ENCODE data around the gene RASA2. TPM values are rescaled to one million over a fixed set of nuclear protein-coding genes. Genes with fewer than 3 reads are reported as not detected.
A peak's percentile ranks its signal among the peaks of the same experiment; 100 is the strongest.
"Not testable (repeated sequence)": the region's sequence is repeated elsewhere in the genome, so short reads cannot be mapped to it uniquely, and the experiment has no call there.

The RASA2 gene
- total RNA-seq, 4 donors from 2014 or later: 9.0 to 70.3 (median 21.5) TPM

DNA sequence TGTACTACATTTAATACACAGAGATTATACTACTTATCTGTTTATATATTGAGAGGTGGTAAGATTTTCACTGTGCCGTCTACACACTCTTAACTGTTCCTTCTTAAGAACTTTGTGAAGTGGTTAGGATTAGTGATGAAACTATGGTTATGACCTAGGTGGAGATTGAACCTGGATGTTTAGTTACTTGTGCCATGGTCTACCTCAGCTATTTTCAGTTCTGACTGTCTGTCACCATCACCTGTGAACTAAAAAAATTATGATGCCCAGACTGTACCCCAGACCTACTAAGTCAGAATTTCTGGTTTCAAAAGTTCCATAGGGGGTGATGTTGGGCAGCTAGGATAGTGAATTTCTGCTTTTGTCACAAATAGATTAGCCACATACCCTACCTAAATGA lies 6.4 kb downstream of the RASA2 start:
- no peak overlapping the region for H3K27ac ChIP-seq
- H3K36me3 ChIP-seq: no peaks in the 10 kb centered on the region
- DNase-seq: no peak
- H3K4me1 ChIP-seq: peaks cover 0 to 23% (median 3%) of the 10 kb centered on the region in 4 donors
- in situ Hi-C loops (cut with MboI; ENCODE audit: low pct_ligation_motif_present in 1 of 4, low pct_unique_long_range_greater_than_20kb in 1 of 4, low sequenced_read_pairs in 3 of 4) (no loop called here), intact Hi-C loops (cut with DNase I; ENCODE audit: low total_unique reads) (no loop called here)
- no peak overlapping the region for H3K4me3 ChIP-seq
- WGBS, 2 donors (ENCODE audit: low coverage in 1 of 2): 71 to 100% methylated on average over 1 of the region's 1 CpG
- no peaks in the 10 kb centered on the region for H3K9me3 ChIP-seq
- H3K27me3 ChIP-seq: no peaks in the 10 kb centered on the region
- TF ChIP-seq EP300 (IDR thresholded peaks at IDR 0.05; ENCODE audit: low read depth) (no peak), POLR2AphosphoS5 (IDR thresholded peaks at IDR 0.05) (no peak), POLR2A (IDR thresholded peaks at IDR 0.05) (no peak), CTCF (IDR thresholded peaks at IDR 0.05) (no peak)

- H3K36me3 ChIP-seq; DNase-seq; intact Hi-C loops (cut with DNase I; ENCODE audit: low total_unique reads); in situ Hi-C loops (cut with MboI; ENCODE audit: low pct_ligation_motif_present in 1 of 4, low pct_unique_long_range_greater_than_20kb in 1 of 4, low sequenced_read_pairs in 3 of 4); H3K4me3 ChIP-seq; H3K9me3 ChIP-seq; H3K27me3 ChIP-seq; H3K27ac ChIP-seq: not testable (repeated sequence)
- H3K4me1 ChIP-seq: peaks cover 0 to 26% (median 3%) of the 10 kb centered on the region in 4 donors
- 90 to 96% methylated on average over 2 to 4 of the region's 4 CpGs for WGBS, 2 donors (ENCODE audit: low coverage in 1 of 2)
These were observed 10.8 kb downstream of the RASA2 start for GRCh38 chr3:141497589-141497988.

- Histone ChIP-seq H3K4me1 (peaks cover 0 to 26% (median 3%) of the 10 kb centered on the region in 4 donors), H3K36me3 (no peaks in the 10 kb centered on the region), H3K27me3 (no peaks in the 10 kb centered on the region), H3K27ac (peak overlapping the region; percentile 14 to 58 (median 36)), H3K4me3 (no peak overlapping the region), H3K9me3 (no peaks in the 10 kb centered on the region)
- in situ Hi-C loops (cut with MboI; ENCODE audit: low pct_ligation_motif_present in 1 of 4, low pct_unique_long_range_greater_than_20kb in 1 of 4, low sequenced_read_pairs in 3 of 4): no loop called here
- TF ChIP-seq POLR2AphosphoS5 (IDR thresholded peaks at IDR 0.05) (no peak), POLR2A (IDR thresholded peaks at IDR 0.05) (no peak), CTCF (IDR thresholded peaks at IDR 0.05) (no peak), EP300 (IDR thresholded peaks at IDR 0.05; ENCODE audit: low read depth) (no peak)
- intact Hi-C loops (cut with DNase I; ENCODE audit: low total_unique reads): no loop called here
- DNase-seq: peak; percentile 68
- WGBS, 2 donors (ENCODE audit: low coverage in 1 of 2): 74 to 75% methylated on average over 4 to 6 of the region's 6 CpGs
These were observed 11.9 kb downstream of the RASA2 start for GRCh38 chr3:141498598-141499223.

GRCh38 chr3:141499284-141499683 lies 12.5 kb downstream of the RASA2 start:
- no peak for TF ChIP-seq CTCF (IDR thresholded peaks at IDR 0.05)
- TF ChIP-seq POLR2AphosphoS5 (IDR thresholded peaks at IDR 0.05): no peak
- TF ChIP-seq EP300 (IDR thresholded peaks at IDR 0.05; ENCODE audit: low read depth): no peak
- no peak for TF ChIP-seq POLR2A (IDR thresholded peaks at IDR 0.05)
- peaks cover 0 to 26% (median 3%) of the 10 kb centered on the region in 4 donors for H3K4me1 ChIP-seq
- H3K27ac ChIP-seq: peak overlapping the region; percentile 14 to 58 (median 36)

DNA sequence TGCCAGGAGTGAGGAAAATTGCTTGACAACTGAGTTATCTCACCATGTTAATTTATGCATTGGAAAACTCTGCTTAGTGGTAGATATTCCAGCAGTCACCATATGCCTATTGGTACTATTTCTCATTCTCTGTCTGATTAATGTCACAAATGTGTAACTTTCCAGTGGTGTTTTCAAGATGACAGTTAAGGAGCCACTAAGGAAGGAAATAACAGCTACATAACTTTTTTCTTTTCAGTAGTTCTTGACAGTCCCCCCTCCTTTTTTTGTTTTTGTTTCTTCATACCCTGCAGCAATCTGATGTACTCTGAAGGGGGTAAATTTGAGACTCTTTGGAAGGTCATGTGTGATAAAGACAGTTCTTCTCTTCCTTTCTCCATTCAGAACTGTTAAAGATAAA lies 13.1 kb downstream of the RASA2 start:
- no peak for TF ChIP-seq CTCF (IDR thresholded peaks at IDR 0.05)
- TF ChIP-seq POLR2AphosphoS5 (IDR thresholded peaks at IDR 0.05): no peak
- no peak for TF ChIP-seq EP300 (IDR thresholded peaks at IDR 0.05; ENCODE audit: low read depth)
- no peak for TF ChIP-seq POLR2A (IDR thresholded peaks at IDR 0.05)
- in situ Hi-C loops (cut with MboI; ENCODE audit: low pct_ligation_motif_present in 1 of 4, low pct_unique_long_range_greater_than_20kb in 1 of 4, low sequenced_read_pairs in 3 of 4): no loop called here
- Histone ChIP-seq H3K9me3 (no peaks in the 10 kb centered on the region), H3K36me3 (no peaks in the 10 kb centered on the region), H3K27me3 (no peaks in the 10 kb centered on the region), H3K4me1 (peaks cover 0 to 26% (median 3%) of the 10 kb centered on the region in 4 donors), H3K4me3 (no peak overlapping the region), H3K27ac (peak overlapping the region in 3 of 4 donors; percentile 14 to 58 (median 22))
- DNase-seq: no peak
- intact Hi-C loops (cut with DNase I; ENCODE audit: low total_unique reads): no loop called here

More at GRCh38 chr3:141499284-141499683, 12.5 kb downstream of the RASA2 start:
- Histone ChIP-seq H3K4me3 (no peak overlapping the region), H3K36me3 (no peaks in the 10 kb centered on the region), H3K9me3 (no peaks in the 10 kb centered on the region), H3K27me3 (no peaks in the 10 kb centered on the region)
- intact Hi-C loops (cut with DNase I; ENCODE audit: low total_unique reads) (no loop called here), in situ Hi-C loops (cut with MboI; ENCODE audit: low pct_ligation_motif_present in 1 of 4, low pct_unique_long_range_greater_than_20kb in 1 of 4, low sequenced_read_pairs in 3 of 4) (no loop called here)
- WGBS, 2 donors (ENCODE audit: low coverage in 1 of 2): 85 to 100% methylated on average over 2 to 4 of the region's 4 CpGs
- DNase-seq: no peak

Data from transverse colon (tissue), 4 donors.